Natural killer cell (primary cell): Measurements from ENCODE around the gene TESK1. TPM values are rescaled to one million over a fixed set of nuclear protein-coding genes. Genes with fewer than 3 reads are reported as not detected.

ENCODE experiments used
- ATAC-seq, 3 donors: fragments of 150-1000 bp in 2 of 3; fragments of 200-7000 bp in 1 of 3; cut with Tn5 transposase; 1 replicate in 1 of 3; 2 replicates in 2 of 3; pipeline ENCODE4 v1.10.0; 2021; ENCODE audit warnings: mild to moderate bottlenecking in 2 of 3, moderate library complexity in 2 of 3
- DNase-seq, 2 donors: peaks; one replicate each; pipeline versions ENCODE4 v3.0.0 to v3.0.0-alpha.2; 2013 to 2021; ENCODE audit warnings: mixed read lengths in 1 of 2
- H3K27ac ChIP-seq: one replicate; pipeline ENCODE4 v1.5.1; 2013; ENCODE audit warnings: mild to moderate bottlenecking, low read length
- H3K27me3 ChIP-seq: one replicate; pipeline ENCODE4 v1.6.1; 2013; ENCODE audit warnings: low read length; ENCODE audit not compliant: control insufficient read depth, insufficient read depth
- H3K36me3 ChIP-seq: one replicate; pipeline ENCODE4 v1.6.1; 2013; ENCODE audit warnings: low read length; ENCODE audit not compliant: control insufficient read depth, insufficient read depth
- H3K4me1 ChIP-seq: one replicate; pipeline ENCODE4 v1.6.1; 2013; ENCODE audit warnings: low read length; ENCODE audit not compliant: control insufficient read depth, insufficient read depth
- H3K4me3 ChIP-seq: one replicate; pipeline ENCODE4 v1.5.1; 2013; ENCODE audit warnings: low read length
- H3K9me3 ChIP-seq: one replicate; pipeline ENCODE4 v1.6.1; 2013; ENCODE audit warnings: low read length; ENCODE audit not compliant: control insufficient read depth, insufficient read depth
- H3K27ac Mint-ChIP-seq, 2 donors: one replicate each; pipeline ENCODE4 v1.8.0; 2022; ENCODE audit warnings: mild to moderate bottlenecking in 2 of 2, mixed read lengths in 2 of 2, moderate library complexity in 1 of 2
- H3K27me3 Mint-ChIP-seq, 2 donors: one replicate each; pipeline ENCODE4 v1.8.0; 2022; ENCODE audit warnings: low read depth in 2 of 2, mixed read lengths in 2 of 2
- H3K36me3 Mint-ChIP-seq: one replicate; pipeline ENCODE4 v1.8.0; 2022; ENCODE audit warnings: mixed read lengths
- H3K4me1 Mint-ChIP-seq, 2 donors: one replicate each; pipeline ENCODE4 v1.8.0; 2022; ENCODE audit warnings: mixed read lengths in 2 of 2
- H3K4me3 Mint-ChIP-seq: one replicate; pipeline ENCODE4 v1.8.0; 2022; ENCODE audit warnings: mild to moderate bottlenecking, moderate library complexity, mixed read lengths
- H3K9me3 Mint-ChIP-seq, 2 donors: one replicate each; pipeline ENCODE4 v1.8.0; 2022; ENCODE audit warnings: mixed read lengths in 2 of 2
- CTCF ChIP-seq: fragments of 200-600 bp; IDR thresholded peaks from one replicate; pipeline ENCODE4 v1.8.0; 2022; ENCODE audit warnings: antibody characterized with exemption
- WGBS: methylation state at CpG from one replicate; pipeline ENCODE4 v1.1.7; 2013; ENCODE audit warnings: missing lambda C conversion rate; ENCODE audit not compliant: insufficient coverage; 5-methylcytosine and 5-hydroxymethylcytosine counted together
- intact Hi-C: fragments of 100-400 bp; cut with micrococcal nuclease; formaldehyde crosslinking; loops from one replicate; pipeline ENCODE4 v1.14.2; 2022
- total RNA-seq, 4 donors: library from RNA; stranded (reverse); fragments of 120-200 nt in 1 of 4; gene quantifications; one replicate each; pipeline versions ENCODE4 v1.2.3 to v1.2.4, GENCODE V29; 2013 to 2022

Gene TESK1
- total RNA-seq, 3 donors from 2014 or later (not counting 1 experiment from before 2014, with no cell fraction given) = 40.7 to 72.5 (median 47.5) TPM

GRCh38 chr9:35557320-35557719 is 47.7 kb upstream of the TESK1 start:
- Mint-ChIP-seq H3K4me3 (no peak overlapping the region), H3K4me1 (peaks cover 0 to 8% of the 10 kb centered on the region in 2 donors), H3K27ac (no peak overlapping the region), H3K9me3 (no peaks in the 10 kb centered on the region), H3K36me3 (no peaks in the 10 kb centered on the region), H3K27me3 (no peaks in the 10 kb centered on the region)
- Histone ChIP-seq H3K4me3 (no peak overlapping the region), H3K27ac (no peak overlapping the region), H3K4me1 (no peaks in the 10 kb centered on the region), H3K36me3 (no peaks in the 10 kb centered on the region), H3K9me3 (no peaks in the 10 kb centered on the region), H3K27me3 (no peaks in the 10 kb centered on the region)
- no peak for TF ChIP-seq CTCF
- DNase-seq (no peak), ATAC-seq (no peak)
- intact Hi-C loops = loop anchor here (10.0 kb wide), 1 partner anchor 663 kb away; a partner anchor contains a TSS
- WGBS = 86% methylated on average over 6 of the region's 6 CpGs

- intact Hi-C loops = loop anchor here (10.0 kb wide), 1 partner anchor 663 kb away; a partner anchor contains a TSS
- no peak for DNase-seq
- ATAC-seq = no peak
Observed at GRCh38 chr9:35558185-35558584, 46.9 kb upstream of the TESK1 start.

GRCh38 chr9:35559792-35560530 is 45.1 kb upstream of the TESK1 start:
- H3K27ac ChIP-seq = no peak overlapping the region
- H3K9me3 ChIP-seq = no peaks in the 10 kb centered on the region
- no peaks in the 10 kb centered on the region for H3K36me3 ChIP-seq
- peaks cover 0 to 19% of the 10 kb centered on the region in 2 donors for H3K4me1 Mint-ChIP-seq
- no peaks in the 10 kb centered on the region for H3K9me3 Mint-ChIP-seq
- intact Hi-C loops = loop anchor here (10.0 kb wide), 1 partner anchor 665 kb away; a partner anchor contains a TSS
- H3K36me3 Mint-ChIP-seq = no peaks in the 10 kb centered on the region
- no peak for ATAC-seq
- H3K27me3 ChIP-seq = no peaks in the 10 kb centered on the region
- DNase-seq = no peak
- H3K4me3 Mint-ChIP-seq = no peak overlapping the region
- H3K27ac Mint-ChIP-seq = no peak overlapping the region
- no peak for TF ChIP-seq CTCF
- H3K4me3 ChIP-seq = no peak overlapping the region
- WGBS = 94% methylated on average over 20 of the region's 20 CpGs
- H3K4me1 ChIP-seq = peaks cover 4% of the 10 kb centered on the region
- H3K27me3 Mint-ChIP-seq = no peaks in the 10 kb centered on the region

More at GRCh38 chr9:35558185-35558584, 46.9 kb upstream of the TESK1 start:
- peaks cover 0 to 8% of the 10 kb centered on the region in 2 donors for H3K4me1 Mint-ChIP-seq
- no peaks in the 10 kb centered on the region for H3K4me1 ChIP-seq
- no peak overlapping the region for H3K4me3 Mint-ChIP-seq
- no peaks in the 10 kb centered on the region for H3K36me3 Mint-ChIP-seq
- no peaks in the 10 kb centered on the region for H3K27me3 Mint-ChIP-seq
- no peak overlapping the region for H3K27ac Mint-ChIP-seq
- H3K9me3 Mint-ChIP-seq = no peaks in the 10 kb centered on the region
- no peak overlapping the region for H3K4me3 ChIP-seq
- WGBS = 94% methylated on average over 11 of the region's 11 CpGs
- no peaks in the 10 kb centered on the region for H3K27me3 ChIP-seq
- no peaks in the 10 kb centered on the region for H3K36me3 ChIP-seq
- no peak for TF ChIP-seq CTCF
- H3K27ac ChIP-seq = no peak overlapping the region
- H3K9me3 ChIP-seq = no peaks in the 10 kb centered on the region
